GM18873 (cell line): ENCODE measurements around the gene CAMTA1.

Experiments used
- ATAC-seq: cut with Tn5 transposase; IDR thresholded peaks from one replicate; pipeline ENCODE4 v1.9.1; 2021; ENCODE audit warnings: mild to moderate bottlenecking, moderate library complexity, moderate number of reproducible peaks; ENCODE audit not compliant: unreplicated experiment, low FRiP score

CAMTA1 gene

GRCh38 chr1:7468248-7468647 is 683.0 kb downstream of the CAMTA1 start:
- ATAC-seq = no peak

GRCh38 chr1:7469255-7469938 is 684.1 kb downstream of the CAMTA1 start:
- no peak for ATAC-seq

GRCh38 chr1:7470904-7471638 is 685.8 kb downstream of the CAMTA1 start:
- no peak for ATAC-seq

- no peak for ATAC-seq
These were observed 686.6 kb downstream of the CAMTA1 start for GRCh38 chr1:7471836-7472235.

- no peak for ATAC-seq
These were observed 688.2 kb downstream of the CAMTA1 start for GRCh38 chr1:7473223-7474142.

- no peak for ATAC-seq
These were observed 688.9 kb downstream of the CAMTA1 start for GRCh38 chr1:7474143-7474490.

- ATAC-seq = no peak
These were observed 689.7 kb downstream of the CAMTA1 start for GRCh38 chr1:7474786-7475502.

- ATAC-seq = no peak
These were observed 690.4 kb downstream of the CAMTA1 start for GRCh38 chr1:7475691-7476090.

GRCh38 chr1:7476402-7476801 is 691.1 kb downstream of the CAMTA1 start:
- no peak for ATAC-seq

- ATAC-seq = no peak
These were observed 691.8 kb downstream of the CAMTA1 start for GRCh38 chr1:7476861-7477547.

- no peak for ATAC-seq
These were observed 692.3 kb downstream of the CAMTA1 start for GRCh38 chr1:7477593-7477992.

- no peak for ATAC-seq
These were observed 693.0 kb downstream of the CAMTA1 start for GRCh38 chr1:7478142-7478790.

GRCh38 chr1:7478809-7479499 is 693.7 kb downstream of the CAMTA1 start:
- ATAC-seq = no peak

- ATAC-seq = no peak
These were observed 694.3 kb downstream of the CAMTA1 start for GRCh38 chr1:7479571-7479970.

- no peak for ATAC-seq
These were observed 695.9 kb downstream of the CAMTA1 start for GRCh38 chr1:7481194-7481593.

- no peak for ATAC-seq
These were observed 696.8 kb downstream of the CAMTA1 start for GRCh38 chr1:7482077-7482476.

GRCh38 chr1:7482772-7483495 is 697.7 kb downstream of the CAMTA1 start:
- no peak for ATAC-seq
